ENCODE data around the gene FAM187B.
"Not testable (repeated sequence)": the region's sequence is repeated elsewhere in the genome, so short reads cannot be mapped to it uniquely, and the experiment has no call there.

FAM187B gene

GRCh38 chr19:35262101-35262761 lies 33.7 kb upstream of the FAM187B start:
- DNase-seq (ENCODE audit: low spot score): no peak

- DNase-seq (ENCODE audit: low spot score): no peak
These were observed 33.0 kb upstream of the FAM187B start for GRCh38 chr19:35261356-35262100.

- no peak for DNase-seq (ENCODE audit: low spot score)
These were observed 32.3 kb upstream of the FAM187B start for GRCh38 chr19:35260694-35261304.

DNA sequence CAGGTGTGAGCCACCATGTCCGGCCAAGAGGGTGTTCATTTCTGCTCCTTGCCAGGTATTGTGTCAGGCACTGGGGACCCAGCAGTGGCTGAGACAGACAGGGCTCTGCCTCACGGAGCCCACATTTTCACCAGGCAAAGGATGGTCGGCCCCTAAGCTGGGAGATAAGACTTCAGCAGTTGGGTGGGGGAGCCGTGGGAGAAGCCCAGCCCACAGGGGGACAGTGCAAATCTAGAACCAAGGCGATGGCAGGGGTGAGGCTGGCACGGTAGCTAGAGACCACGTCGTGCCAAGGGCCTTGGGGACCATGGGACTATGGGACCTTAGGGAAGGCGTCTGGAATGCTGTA lies 28.5 kb upstream of the FAM187B start:
- no peak for DNase-seq (ENCODE audit: low spot score)

- DNase-seq (ENCODE audit: low spot score): no peak
These were observed 28.0 kb upstream of the FAM187B start for GRCh38 chr19:35256566-35256965.

- DNase-seq (ENCODE audit: low spot score): no peak
These were observed 26.1 kb upstream of the FAM187B start for GRCh38 chr19:35254341-35255297.

DNA sequence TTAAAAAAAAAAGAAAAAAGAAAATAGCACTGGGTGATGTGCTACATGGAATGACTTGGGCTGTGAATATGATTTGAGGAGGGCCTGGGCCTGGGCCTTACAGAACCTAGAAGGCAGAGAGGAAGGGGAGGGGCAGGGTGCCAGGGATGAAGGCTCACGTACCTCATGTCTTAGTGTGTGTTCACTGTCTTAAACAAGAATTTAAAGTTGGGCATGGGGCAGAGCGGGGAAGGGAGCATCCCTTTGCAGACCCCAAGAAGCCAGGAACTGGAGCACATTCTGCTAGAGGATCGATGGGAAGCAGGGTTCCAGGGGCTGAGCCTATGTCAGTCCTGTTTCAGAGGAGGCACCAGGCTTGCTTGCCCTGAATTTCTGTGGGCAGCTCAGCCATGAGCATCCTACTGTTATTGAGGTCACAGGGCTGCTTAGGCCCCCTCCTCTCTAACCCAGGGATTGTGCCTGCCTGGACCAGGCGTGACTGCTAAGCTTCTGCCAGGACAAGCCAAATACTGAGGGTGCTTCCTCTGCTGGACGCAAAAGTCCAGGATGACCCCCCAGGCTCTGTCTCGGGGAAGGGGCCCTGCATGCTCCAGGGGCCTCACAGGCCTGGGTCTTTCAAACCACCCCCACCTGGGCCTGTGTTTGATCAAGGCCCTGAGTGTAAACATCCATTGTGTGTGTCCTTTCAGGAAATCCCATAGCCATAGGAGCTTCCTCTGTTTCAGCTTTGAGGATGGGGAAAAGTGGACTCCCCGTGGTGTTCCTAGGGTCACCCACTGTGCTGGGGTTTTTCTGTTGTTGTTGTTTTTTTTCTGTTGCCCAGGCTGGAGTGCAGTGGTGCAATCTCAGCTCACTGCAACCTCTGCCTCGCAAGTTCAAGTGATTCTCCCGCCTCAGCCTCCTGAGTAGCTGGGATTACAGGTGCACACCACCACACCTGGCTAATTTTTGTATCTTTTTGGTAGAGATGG lies 25.1 kb upstream of the FAM187B start:
- no peak for DNase-seq (ENCODE audit: low spot score)

- DNase-seq (ENCODE audit: low spot score): no peak
These were observed 22.9 kb upstream of the FAM187B start for GRCh38 chr19:35251456-35251855.

DNA sequence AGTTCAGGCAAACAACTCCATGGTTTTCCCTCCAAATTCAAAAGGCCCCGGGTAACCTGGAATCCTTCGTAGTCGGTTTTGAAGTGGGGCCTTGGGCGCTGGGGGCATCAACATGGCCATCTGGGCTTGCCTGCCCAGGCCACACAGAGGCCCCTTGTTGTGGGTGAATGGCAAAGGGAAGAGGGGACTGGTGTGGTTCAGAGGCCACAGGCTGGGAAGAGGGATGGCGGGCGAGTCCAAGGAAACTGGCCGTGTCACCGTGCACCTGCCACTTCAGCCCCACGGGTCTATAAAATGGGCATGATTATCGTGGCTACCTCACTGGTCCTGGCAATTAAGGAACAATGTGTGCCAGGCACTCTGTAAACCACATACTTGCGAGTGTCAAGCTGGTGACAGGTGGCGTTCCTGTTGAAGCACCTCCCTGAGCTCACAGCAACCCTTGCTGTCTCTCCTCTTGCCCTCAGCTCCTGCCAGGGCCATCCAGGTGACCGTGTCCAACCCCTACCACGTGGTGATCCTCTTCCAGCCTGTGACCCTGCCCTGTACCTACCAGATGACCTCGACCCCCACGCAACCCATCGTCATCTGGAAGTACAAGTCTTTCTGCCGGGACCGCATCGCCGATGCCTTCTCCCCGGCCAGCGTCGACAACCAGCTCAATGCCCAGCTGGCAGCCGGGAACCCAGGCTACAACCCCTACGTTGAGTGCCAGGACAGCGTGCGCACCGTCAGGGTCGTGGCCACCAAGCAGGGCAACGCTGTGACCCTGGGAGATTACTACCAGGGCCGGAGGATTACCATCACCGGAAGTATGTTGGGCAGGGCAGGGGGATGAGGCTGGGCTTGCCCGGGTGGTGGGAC lies 21.5 kb upstream of the FAM187B start:
- DNase-seq (ENCODE audit: low spot score): no peak

DNA sequence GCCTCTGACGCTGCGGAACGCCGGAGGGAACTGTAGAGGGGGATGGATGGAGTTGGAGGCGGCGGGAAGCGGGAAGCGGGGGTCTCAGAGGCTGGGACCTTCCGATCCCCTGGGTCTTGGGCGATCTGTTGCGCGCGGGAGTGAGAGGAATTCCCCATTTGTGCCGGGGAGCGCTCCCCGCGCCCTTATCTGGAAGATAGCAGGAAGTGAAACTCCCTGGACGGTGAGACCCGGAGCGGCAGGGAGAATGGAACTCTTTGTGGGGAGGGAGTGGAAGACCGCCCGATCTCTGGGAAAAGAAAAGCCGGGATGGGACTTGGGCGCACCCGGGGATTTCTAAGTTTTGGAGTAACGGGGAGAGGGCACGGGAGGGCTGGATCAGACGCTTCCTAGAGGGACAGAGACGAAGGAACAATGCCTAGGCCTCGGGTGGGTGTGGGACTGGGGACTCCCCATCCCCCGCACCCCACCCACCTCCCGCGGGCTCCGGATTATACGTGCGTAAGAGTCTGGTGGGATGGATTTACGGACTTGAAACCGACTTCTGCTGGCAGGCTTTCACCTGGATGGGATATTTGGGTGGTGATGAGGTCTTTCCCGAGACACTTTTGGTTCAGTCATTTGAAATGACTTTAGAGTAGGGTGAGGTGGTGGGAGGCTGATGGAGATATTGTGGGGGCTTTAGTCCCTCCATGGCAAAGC lies 20.8 kb upstream of the FAM187B start:
- no peak for DNase-seq (ENCODE audit: low spot score)

DNA sequence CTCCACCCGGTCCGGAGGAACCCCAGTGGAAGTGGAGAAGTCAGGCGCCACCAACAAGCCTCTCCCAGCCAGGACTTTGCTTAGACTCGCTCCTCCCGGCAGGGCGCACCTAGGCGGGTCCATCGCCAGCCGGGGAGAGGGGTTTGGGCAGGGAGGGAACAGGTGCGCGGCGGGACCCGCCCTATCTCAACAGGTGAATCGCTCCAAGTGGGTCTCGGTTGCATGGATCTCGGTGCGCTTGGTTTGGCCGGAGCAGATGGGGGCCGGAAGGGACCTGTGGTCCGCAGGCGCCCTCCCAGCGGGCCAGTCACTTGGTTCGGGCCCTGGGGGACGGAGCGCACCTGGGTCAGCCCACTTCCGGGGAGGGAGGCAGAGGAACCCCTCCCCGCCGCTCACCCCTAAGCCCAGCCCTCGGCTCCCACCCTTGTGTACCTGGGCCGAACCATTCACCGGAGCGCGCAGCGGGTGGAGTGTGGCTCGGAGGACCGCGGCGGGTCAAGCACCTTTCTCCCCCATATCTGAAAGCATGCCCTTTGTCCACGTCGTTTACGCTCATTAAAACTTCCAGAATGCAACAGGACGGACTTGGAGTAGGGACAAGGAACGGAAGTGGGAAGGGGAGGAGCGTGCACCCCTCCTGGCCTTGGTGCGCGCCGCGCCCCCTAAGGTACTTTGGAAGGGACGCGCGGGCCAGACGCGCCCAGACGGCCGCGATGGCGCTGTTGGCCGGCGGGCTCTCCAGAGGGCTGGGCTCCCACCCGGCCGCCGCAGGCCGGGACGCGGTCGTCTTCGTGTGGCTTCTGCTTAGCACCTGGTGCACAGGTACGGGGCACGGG lies 20.0 kb upstream of the FAM187B start, which contains the start of gene LSR:
Gene LSR, plus strand, starts transcription at position 693 of the 836 bp plus-strand sequence. Its CDS starts 21 bp downstream, at position 714.
- DNase-seq (ENCODE audit: low spot score): no peak

DNA sequence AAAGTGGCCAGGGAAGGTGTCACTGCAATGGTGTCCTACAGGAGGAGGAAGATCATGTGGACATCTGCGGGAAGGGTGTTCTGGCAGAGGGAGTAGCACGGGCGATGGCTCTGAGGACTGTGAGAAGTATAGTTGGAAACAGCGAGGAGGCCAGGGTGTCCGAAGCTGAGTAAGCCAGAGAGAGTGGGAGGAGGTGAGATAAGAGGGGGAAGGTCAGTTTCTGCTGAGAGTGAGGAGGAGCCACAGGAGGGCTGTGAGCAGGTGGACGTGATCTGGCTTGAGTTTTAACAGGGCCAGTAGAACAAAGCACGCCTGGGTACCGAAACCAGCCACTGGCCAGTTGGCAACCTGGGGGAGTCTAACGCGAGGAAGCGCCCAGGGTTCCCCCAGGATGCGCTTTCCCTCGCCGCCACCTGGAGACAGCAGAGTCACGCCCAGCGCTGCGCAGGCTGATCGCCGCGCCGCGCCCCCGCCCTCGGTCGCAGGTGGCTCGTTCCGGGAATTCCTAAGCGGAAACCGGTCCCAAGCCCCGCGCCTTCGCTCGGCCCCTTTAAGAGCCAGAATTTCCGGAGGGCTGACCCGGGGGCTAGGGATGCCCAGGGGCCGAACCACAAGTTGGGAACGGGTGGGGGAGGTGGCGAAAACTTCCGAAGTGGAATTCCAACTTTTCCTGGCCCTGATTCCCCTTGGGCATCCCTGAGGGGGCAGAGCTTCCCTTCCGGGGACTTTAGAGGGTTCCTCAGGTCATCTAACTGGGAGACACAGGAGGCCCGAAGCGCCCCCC lies 19.2 kb upstream of the FAM187B start:
- DNase-seq (ENCODE audit: low spot score): no peak

DNA sequence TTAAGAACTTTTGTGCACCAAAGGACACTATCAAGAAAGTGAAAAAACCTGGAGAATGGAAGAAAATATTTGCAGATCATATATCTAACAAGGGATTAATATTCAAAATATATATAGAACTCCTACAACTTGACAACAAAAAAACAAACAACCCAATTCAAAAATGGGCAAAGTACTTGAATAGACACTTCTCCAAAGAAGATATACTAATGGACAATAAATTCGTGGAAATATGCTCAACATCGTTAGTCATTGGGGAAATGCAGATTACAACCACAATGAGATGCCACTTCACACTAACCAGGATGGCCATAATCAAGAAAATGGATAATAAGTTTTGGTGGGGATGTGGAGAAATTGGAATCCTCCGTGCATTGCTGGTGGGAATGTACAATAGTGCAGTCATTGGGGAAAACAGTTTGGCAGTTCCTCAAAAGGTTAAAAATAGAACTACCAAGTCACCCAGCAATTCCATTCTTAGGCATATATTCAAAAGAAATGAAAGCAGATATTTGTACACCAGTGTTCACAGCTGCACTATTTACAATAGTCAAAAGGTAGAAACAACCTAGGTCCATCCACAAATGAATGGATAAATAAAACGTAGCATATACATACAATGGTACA lies 18.0 kb upstream of the FAM187B start:
- DNase-seq (ENCODE audit: low spot score): no peak

DNA sequence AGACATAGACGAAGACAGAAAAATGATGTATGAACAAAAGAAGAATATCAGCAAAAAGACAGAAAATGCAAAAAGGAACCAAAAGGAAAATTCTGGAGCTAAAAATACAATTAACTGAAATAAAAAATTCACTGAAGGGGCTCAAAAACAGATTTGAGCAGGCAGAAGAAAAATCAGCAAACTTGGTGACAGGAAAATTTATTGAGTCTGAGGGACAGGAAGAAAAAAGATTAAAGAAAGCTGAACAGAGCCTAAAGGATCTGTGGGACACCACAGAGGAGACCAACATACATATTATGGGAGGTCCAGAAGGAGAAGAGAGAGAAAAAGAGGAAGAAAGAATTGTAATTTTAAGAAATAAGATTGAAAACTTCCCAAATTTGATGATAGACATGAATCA lies 12.9 kb upstream of the FAM187B start:
- no peak for DNase-seq (ENCODE audit: low spot score)

DNA sequence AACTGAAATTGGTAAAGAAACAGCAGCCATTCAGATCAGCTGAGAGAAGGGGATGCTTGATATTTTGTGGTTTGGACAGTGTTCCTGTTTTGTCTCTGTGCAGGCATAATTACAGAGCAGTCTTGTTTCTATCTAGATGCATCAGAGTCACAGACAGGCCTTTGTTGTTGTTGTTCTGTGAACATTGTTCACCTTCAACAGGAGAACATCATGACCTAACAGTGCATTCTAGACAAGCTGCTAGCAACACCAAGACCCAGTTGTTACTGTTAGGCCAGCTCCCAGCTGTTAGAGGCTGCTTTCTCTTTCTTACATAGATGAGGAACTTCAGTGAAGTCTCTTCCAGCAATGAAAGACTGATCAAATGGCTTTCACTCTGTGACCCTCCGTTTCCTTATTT lies 11.8 kb upstream of the FAM187B start:
- no peak for DNase-seq (ENCODE audit: low spot score)

- DNase-seq (ENCODE audit: low spot score): not testable (repeated sequence)
These were observed 11.1 kb upstream of the FAM187B start for GRCh38 chr19:35239597-35239996.
